ENCODE results near the gene KRTAP4-8.
"Not testable (repeated sequence)": the region's sequence is repeated elsewhere in the genome, so short reads cannot be mapped to it uniquely, and the experiment has no call there.

Gene KRTAP4-8

DNA sequence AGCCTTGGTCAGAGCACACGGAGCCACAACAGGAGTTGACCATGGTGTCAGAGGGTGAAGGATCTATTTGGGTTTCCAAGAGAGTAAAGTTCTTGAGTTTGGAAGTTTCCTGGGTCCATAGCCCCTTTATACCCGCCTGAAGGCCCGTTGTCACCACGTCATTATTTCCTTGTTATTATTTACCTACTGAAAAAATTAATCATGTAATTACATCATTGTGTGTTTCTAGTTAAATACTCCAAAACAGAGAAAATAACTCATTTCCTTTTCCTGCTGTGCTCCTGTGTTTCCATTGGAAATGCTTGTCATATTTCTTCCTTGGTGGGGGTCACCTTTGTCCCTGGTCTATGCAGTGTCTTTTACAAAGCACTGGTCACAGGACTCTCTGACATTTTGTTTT, at the start of gene KRTAP4-8:
Gene KRTAP4-8 (minus strand): TSS at position 101 of the 400 bp plus-strand sequence. CDS start 58 bp downstream, at position 43.
- no peaks in the 10 kb centered on the region for H3K27me3 ChIP-seq (ENCODE audit: control insufficient read depth, insufficient read depth, low read length)
- H3K4me3 ChIP-seq (ENCODE audit: low read length): no peak within 1 kb of the TSS
- H3K4me1 ChIP-seq (ENCODE audit: control insufficient read depth, insufficient read depth, low read length): no peaks in the 10 kb centered on the region
- H3K9ac ChIP-seq (ENCODE audit: low read length): no peak within 1 kb of the TSS
- no peaks in the 10 kb centered on the region for H3K9me3 ChIP-seq (ENCODE audit: control insufficient read depth, low read length)
- H3K36me3 ChIP-seq (ENCODE audit: control insufficient read depth, insufficient read depth, low read length): no peaks in the 10 kb centered on the region

DNA sequence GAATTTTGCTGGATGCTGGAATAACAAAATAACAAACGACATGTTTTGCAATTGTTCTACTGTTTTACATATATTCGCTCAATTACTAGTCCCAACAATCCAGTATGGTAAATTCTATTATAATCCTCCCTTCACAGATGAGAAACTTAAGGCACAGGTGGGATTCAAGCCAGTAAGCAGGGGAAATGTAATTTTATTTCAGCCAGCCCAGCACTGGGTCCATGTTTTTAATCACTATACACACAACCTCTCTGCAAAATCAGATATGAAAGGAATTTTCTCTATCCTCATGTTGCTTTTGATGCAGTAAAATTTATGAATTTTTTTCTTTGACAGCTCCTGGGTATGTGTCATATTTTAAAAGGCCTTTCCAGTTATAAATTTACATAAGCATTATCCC, 47.3 kb upstream of the KRTAP4-8 start:
- no peaks in the 10 kb centered on the region for H3K4me1 ChIP-seq (ENCODE audit: control insufficient read depth, insufficient read depth, low read length)
- no peak overlapping the region for H3K4me3 ChIP-seq (ENCODE audit: low read length)
- no peaks in the 10 kb centered on the region for H3K27me3 ChIP-seq (ENCODE audit: control insufficient read depth, insufficient read depth, low read length)
- H3K9me3 ChIP-seq (ENCODE audit: control insufficient read depth, low read length): no peaks in the 10 kb centered on the region
- H3K36me3 ChIP-seq (ENCODE audit: control insufficient read depth, insufficient read depth, low read length): no peaks in the 10 kb centered on the region
- no peak overlapping the region for H3K9ac ChIP-seq (ENCODE audit: low read length)

- Histone ChIP-seq H3K9ac (ENCODE audit: low read length) (no peak overlapping the region), H3K9me3 (ENCODE audit: control insufficient read depth, low read length) (no peaks in the 10 kb centered on the region), H3K27me3 (ENCODE audit: control insufficient read depth, insufficient read depth, low read length) (no peaks in the 10 kb centered on the region), H3K4me3 (ENCODE audit: low read length) (no peak overlapping the region), H3K4me1 (ENCODE audit: control insufficient read depth, insufficient read depth, low read length) (no peaks in the 10 kb centered on the region), H3K36me3 (ENCODE audit: control insufficient read depth, insufficient read depth, low read length) (no peaks in the 10 kb centered on the region)
Observed at GRCh38 chr17:41144846-41145245, 46.9 kb upstream of the KRTAP4-8 start.

DNA sequence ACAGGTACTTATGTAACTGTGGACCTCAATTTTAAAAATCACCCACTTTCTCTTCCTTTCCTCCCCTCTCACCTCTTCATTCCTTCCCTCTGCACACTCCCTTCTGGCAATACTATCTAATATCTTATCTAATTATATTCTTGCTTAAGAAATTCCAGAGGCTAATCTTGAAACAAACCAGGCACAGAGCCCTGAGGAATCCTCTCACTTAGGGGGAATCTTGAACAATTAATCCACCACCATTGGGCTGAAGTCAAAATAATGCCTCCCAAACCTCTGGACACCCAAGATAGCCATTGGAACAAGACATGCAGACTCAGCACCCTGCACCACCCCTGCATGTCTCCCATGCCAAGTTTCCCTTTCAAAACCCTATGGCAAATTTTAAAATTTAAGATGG, 43.4 kb upstream of the KRTAP4-8 start:
- Histone ChIP-seq H3K4me1 (ENCODE audit: control insufficient read depth, insufficient read depth, low read length) (no peaks in the 10 kb centered on the region), H3K9ac (ENCODE audit: low read length) (no peak overlapping the region), H3K4me3 (ENCODE audit: low read length) (no peak overlapping the region), H3K36me3 (ENCODE audit: control insufficient read depth, insufficient read depth, low read length) (no peaks in the 10 kb centered on the region), H3K27me3 (ENCODE audit: control insufficient read depth, insufficient read depth, low read length) (no peaks in the 10 kb centered on the region), H3K9me3 (ENCODE audit: control insufficient read depth, low read length) (no peaks in the 10 kb centered on the region)

GRCh38 chr17:41140360-41141131, 42.6 kb upstream of the KRTAP4-8 start, which contains the start of gene KRTAP4-6:
TSS of gene KRTAP4-6 (minus strand) at chr17:41140544. CDS start at chr17:41140487, 57 bp downstream.
- no peaks in the 10 kb centered on the region for H3K9me3 ChIP-seq (ENCODE audit: control insufficient read depth, low read length)
- H3K27me3 ChIP-seq (ENCODE audit: control insufficient read depth, insufficient read depth, low read length): no peaks in the 10 kb centered on the region
- H3K4me1 ChIP-seq (ENCODE audit: control insufficient read depth, insufficient read depth, low read length): no peaks in the 10 kb centered on the region
- no peaks in the 10 kb centered on the region for H3K36me3 ChIP-seq (ENCODE audit: control insufficient read depth, insufficient read depth, low read length)
- no peak within 1 kb of the TSS for H3K9ac ChIP-seq (ENCODE audit: low read length)
- no peak within 1 kb of the TSS for H3K4me3 ChIP-seq (ENCODE audit: low read length)

DNA sequence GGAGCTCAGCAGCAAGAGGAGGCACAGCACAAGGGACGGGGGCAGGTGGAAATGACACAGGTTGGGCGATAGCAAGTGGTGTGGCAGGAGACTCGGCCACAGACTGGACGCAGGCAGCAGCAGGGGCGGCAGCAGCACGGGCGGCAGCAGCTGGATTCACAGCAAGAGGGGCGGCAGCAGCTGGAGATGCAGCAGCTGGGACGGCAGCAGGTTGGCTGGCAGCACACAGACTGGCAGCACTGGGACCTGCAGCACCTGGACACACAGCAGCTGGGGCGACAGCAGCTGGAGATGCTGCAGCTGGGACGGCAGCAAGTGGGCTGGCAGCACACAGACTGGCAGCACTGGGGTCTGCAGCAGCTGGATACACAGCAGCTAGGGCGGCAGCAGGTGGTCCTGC, 41.9 kb upstream of the KRTAP4-8 start:
- not testable (repeated sequence) for H3K4me3 ChIP-seq (ENCODE audit: low read length); H3K36me3 ChIP-seq (ENCODE audit: control insufficient read depth, insufficient read depth, low read length); H3K9me3 ChIP-seq (ENCODE audit: control insufficient read depth, low read length); H3K4me1 ChIP-seq (ENCODE audit: control insufficient read depth, insufficient read depth, low read length); H3K9ac ChIP-seq (ENCODE audit: low read length); H3K27me3 ChIP-seq (ENCODE audit: control insufficient read depth, insufficient read depth, low read length)

- Histone ChIP-seq H3K4me1 (ENCODE audit: control insufficient read depth, insufficient read depth, low read length) (no peaks in the 10 kb centered on the region), H3K27me3 (ENCODE audit: control insufficient read depth, insufficient read depth, low read length) (no peaks in the 10 kb centered on the region), H3K36me3 (ENCODE audit: control insufficient read depth, insufficient read depth, low read length) (no peaks in the 10 kb centered on the region), H3K4me3 (ENCODE audit: low read length) (no peak overlapping the region), H3K9me3 (ENCODE audit: control insufficient read depth, low read length) (no peaks in the 10 kb centered on the region), H3K9ac (ENCODE audit: low read length) (no peak overlapping the region)
Observed at GRCh38 chr17:41133880-41134735, 36.2 kb upstream of the KRTAP4-8 start.

DNA sequence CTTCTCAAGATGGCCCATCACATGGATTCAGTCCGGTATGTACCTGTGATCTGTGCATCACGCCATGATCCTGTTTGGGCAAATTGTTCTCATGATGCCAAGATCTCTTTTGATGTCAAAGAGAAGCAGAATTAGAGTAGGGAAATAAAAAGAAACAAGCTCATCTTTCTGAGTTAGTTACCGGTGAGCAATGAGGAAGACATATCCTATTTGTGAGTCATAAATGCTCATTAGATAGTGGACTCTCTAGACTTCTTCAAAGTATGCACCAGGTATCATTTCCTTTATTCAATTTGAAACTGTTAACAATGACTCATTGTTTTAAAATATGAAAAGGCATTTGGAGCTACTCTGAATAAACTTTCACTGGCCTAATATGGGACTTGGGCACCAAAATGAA, 34.0 kb upstream of the KRTAP4-8 start:
- Histone ChIP-seq H3K9me3 (ENCODE audit: control insufficient read depth, low read length) (no peaks in the 10 kb centered on the region), H3K4me3 (ENCODE audit: low read length) (no peak overlapping the region), H3K4me1 (ENCODE audit: control insufficient read depth, insufficient read depth, low read length) (no peaks in the 10 kb centered on the region), H3K27me3 (ENCODE audit: control insufficient read depth, insufficient read depth, low read length) (no peaks in the 10 kb centered on the region), H3K9ac (ENCODE audit: low read length) (no peak overlapping the region), H3K36me3 (ENCODE audit: control insufficient read depth, insufficient read depth, low read length) (no peaks in the 10 kb centered on the region)

DNA sequence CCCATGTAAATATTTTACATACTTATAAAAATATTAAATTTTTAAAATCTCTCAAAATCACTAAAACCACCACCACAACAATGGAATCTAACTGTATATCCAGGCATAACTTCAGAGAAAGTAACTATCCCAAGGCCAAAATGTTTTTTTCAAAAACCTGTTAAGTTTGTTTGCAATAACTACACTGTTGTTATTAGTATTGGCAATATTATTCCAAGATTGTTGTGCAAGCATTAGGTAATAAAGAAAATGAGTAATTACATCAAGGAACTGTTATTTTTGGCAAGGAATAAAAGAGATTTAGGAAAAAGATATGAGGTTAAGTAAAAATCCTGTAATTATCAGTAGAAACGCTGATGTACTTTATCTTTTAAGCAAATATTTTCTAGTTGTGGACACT, 29.4 kb upstream of the KRTAP4-8 start:
- H3K36me3 ChIP-seq (ENCODE audit: control insufficient read depth, insufficient read depth, low read length): no peaks in the 10 kb centered on the region
- H3K9me3 ChIP-seq (ENCODE audit: control insufficient read depth, low read length): no peaks in the 10 kb centered on the region
- no peaks in the 10 kb centered on the region for H3K4me1 ChIP-seq (ENCODE audit: control insufficient read depth, insufficient read depth, low read length)
- no peak overlapping the region for H3K4me3 ChIP-seq (ENCODE audit: low read length)
- no peak overlapping the region for H3K9ac ChIP-seq (ENCODE audit: low read length)
- H3K27me3 ChIP-seq (ENCODE audit: control insufficient read depth, insufficient read depth, low read length): no peaks in the 10 kb centered on the region

DNA sequence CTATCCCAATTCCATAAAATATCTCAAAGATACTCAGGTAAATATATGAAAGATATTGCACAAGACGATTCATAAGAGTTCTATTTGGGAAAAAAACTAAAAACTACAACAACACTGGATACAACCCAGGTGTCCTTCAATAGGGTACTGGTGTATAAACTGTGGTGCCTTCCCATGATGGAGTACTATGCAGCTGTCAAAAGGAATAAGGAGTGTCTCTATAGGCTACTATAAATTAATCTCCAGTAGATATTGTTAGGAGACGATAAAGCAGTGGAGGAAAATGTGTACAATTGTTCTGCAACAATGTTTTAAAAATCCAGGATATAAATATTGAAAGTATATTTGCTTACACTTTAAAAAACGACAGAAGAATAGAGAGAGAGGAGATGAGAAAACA, 28.5 kb upstream of the KRTAP4-8 start:
- H3K4me3 ChIP-seq (ENCODE audit: low read length): no peak overlapping the region
- H3K27me3 ChIP-seq (ENCODE audit: control insufficient read depth, insufficient read depth, low read length): no peaks in the 10 kb centered on the region
- H3K4me1 ChIP-seq (ENCODE audit: control insufficient read depth, insufficient read depth, low read length): no peaks in the 10 kb centered on the region
- no peaks in the 10 kb centered on the region for H3K9me3 ChIP-seq (ENCODE audit: control insufficient read depth, low read length)
- no peak overlapping the region for H3K9ac ChIP-seq (ENCODE audit: low read length)
- no peaks in the 10 kb centered on the region for H3K36me3 ChIP-seq (ENCODE audit: control insufficient read depth, insufficient read depth, low read length)

DNA sequence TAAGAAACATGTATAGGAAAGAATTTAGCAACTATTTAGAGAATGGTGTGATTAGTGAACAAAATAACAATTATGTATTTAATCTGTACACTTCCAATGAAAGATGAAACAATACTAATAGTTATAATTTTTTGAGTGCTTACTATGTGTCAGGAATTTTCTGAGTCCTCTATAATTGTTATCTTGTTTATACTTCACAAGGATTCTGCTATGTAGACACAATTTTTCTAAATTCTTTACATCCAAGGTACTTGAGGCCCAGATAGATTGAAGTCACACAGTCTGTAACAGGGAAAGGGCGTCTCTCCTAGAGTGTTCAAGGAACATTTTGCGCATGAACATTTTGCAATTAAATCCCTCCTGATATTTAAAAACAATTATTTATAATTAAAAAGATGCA, 27.1 kb upstream of the KRTAP4-8 start:
- Histone ChIP-seq H3K9ac (ENCODE audit: low read length) (no peak overlapping the region), H3K4me1 (ENCODE audit: control insufficient read depth, insufficient read depth, low read length) (no peaks in the 10 kb centered on the region), H3K27me3 (ENCODE audit: control insufficient read depth, insufficient read depth, low read length) (no peaks in the 10 kb centered on the region), H3K9me3 (ENCODE audit: control insufficient read depth, low read length) (no peaks in the 10 kb centered on the region), H3K4me3 (ENCODE audit: low read length) (no peak overlapping the region), H3K36me3 (ENCODE audit: control insufficient read depth, insufficient read depth, low read length) (no peaks in the 10 kb centered on the region)

- H3K4me3 ChIP-seq (ENCODE audit: low read length); H3K4me1 ChIP-seq (ENCODE audit: control insufficient read depth, insufficient read depth, low read length); H3K27me3 ChIP-seq (ENCODE audit: control insufficient read depth, insufficient read depth, low read length); H3K9ac ChIP-seq (ENCODE audit: low read length); H3K9me3 ChIP-seq (ENCODE audit: control insufficient read depth, low read length); H3K36me3 ChIP-seq (ENCODE audit: control insufficient read depth, insufficient read depth, low read length): not testable (repeated sequence)
Observed at GRCh38 chr17:41123991-41124371, 26.0 kb upstream of the KRTAP4-8 start, which contains the start of gene KRTAP4-12. TSS of gene KRTAP4-12 (minus strand) at chr17:41124182. CDS start at chr17:41124122, 60 bp downstream.
